Measurements from ENCODE around the gene SLC26A1.
A peak's percentile ranks its signal among the peaks of the same experiment; 100 is the strongest.

SLC26A1 gene

DNA sequence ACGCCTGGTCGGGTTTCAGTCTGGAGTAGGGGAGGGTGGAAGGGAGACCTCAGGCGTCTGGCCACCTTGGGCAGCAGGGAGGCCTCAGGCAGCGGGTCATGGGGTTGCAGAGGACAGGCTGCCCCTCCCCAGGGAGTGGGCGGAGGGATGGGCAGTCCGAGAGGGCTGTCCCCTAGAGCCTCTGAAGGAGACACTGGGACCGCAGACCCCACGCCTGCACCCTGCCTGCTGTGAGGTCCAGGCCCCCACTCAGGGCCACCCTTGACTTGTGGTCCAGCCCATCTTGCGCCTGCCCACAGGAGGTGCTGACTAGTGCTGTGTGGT, 34.7 kb upstream of the SLC26A1 start:
- Histone ChIP-seq H3K14ac (ENCODE audit: low read length) (peak overlapping the region; percentile 63), H3K9ac (ENCODE audit: low read depth, low read length, poor library complexity) (peak overlapping the region; percentile 38), H2AFZ (ENCODE audit: low read length) (no peak overlapping the region), H2BK120ac (ENCODE audit: low read depth, low read length) (no peak overlapping the region), H2AK5ac (ENCODE audit: low read depth, low read length) (peak overlapping the region; percentile 100), H2BK15ac (ENCODE audit: low read length) (peak overlapping the region; percentile 58), H3K4me2 (ENCODE audit: insufficient read depth, low read length, poor library complexity, severe bottlenecking) (no peak overlapping the region), H2BK5ac (ENCODE audit: low read length) (peak overlapping the region; percentile 90), H3K79me1 (ENCODE audit: low read depth, low read length) (peaks cover 7% of the 10 kb centered on the region), H3K4ac (ENCODE audit: low read length) (peak overlapping the region; percentile 2), H3K18ac (ENCODE audit: low read length) (peak overlapping the region; percentile 5), H3K36me3 (replicated peaks in 1 of 2; ENCODE audit: control insufficient read depth in 2 of 2, insufficient read depth in 2 of 2, low read length in 2 of 2) (peaks cover 21 to 27% of the 10 kb centered on the region in 2 donors), H3K4me1 (ENCODE audit: control insufficient read depth in 2 of 2, insufficient read depth in 1 of 2, low read depth in 1 of 2, low read length in 2 of 2) (peaks cover 12 to 32% of the 10 kb centered on the region in 2 donors), H3K23ac (ENCODE audit: low read depth, low read length, poor library complexity) (no peak overlapping the region), H2BK12ac (ENCODE audit: low read length) (no peak overlapping the region), H3K9me3 (replicated peaks in 1 of 2; ENCODE audit: control insufficient read depth in 2 of 2, insufficient read depth in 1 of 2, low read depth in 1 of 2, low read length in 2 of 2) (peaks cover 0 to 11% of the 10 kb centered on the region in 2 donors), H4K91ac (ENCODE audit: low read depth, low read length, poor library complexity) (no peak overlapping the region), H3K27ac (replicated peaks; ENCODE audit: low read length) (no peak overlapping the region), H3K4me3 (ENCODE audit: low read length in 2 of 2) (no peak overlapping the region), H3K27me3 (ENCODE audit: control insufficient read depth in 3 of 3, insufficient read depth in 3 of 3, low read depth in 1 of 3, low read length in 3 of 3) (peaks cover 0 to 5% (median 0%) of the 10 kb centered on the region in 3 experiments), H4K8ac (ENCODE audit: low read depth, low read length) (no peak overlapping the region)
- no CpG with 5 or more reads among the region's 9 CpGs for WGBS, 2 donors (ENCODE audit: extremely low coverage in 2 of 2, insufficient read length in 2 of 2, insufficient replicate concordance in 1 of 2)
- no peak for DNase-seq (ENCODE audit: low spot score)

DNA sequence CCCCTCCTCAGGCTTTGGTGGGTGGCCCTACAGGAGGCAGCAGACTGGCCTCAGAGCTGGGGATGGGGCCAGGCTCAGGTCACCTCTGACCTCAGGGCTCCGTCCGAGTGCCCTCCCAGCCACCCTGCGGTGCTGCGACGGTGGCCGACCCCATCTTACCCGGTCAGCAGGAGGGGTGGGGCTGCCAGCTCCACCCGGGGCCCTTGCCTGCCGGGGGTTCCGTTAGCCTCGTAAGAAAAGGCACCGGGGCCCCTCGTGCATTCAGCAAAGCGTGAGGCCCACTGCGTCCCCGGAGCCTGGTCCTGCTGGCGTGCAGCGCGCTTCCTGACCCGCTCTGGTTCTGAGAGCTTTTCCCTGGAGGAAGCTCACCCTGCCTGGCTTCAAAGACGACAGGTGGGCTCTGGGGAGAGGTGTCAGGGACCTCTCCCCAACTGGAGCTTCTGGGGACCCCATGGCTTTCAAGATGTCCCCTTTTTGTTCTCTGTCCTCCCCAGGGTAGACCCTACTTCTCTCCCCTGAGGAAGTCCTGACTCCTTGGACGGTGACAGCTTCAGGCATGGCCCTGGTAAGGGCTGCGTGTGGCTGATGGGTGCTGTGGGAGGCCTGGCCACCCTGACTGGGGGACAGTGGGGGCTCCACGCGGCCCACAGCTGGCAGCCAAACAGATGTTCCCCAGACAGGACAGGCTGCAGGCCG, 34.2 kb upstream of the SLC26A1 start:
- Histone ChIP-seq H3K27ac (replicated peaks; ENCODE audit: low read length) (peak overlapping the region; percentile 59), H2AK5ac (ENCODE audit: low read depth, low read length) (peak overlapping the region; percentile 100), H3K9ac (ENCODE audit: low read depth, low read length, poor library complexity) (peak overlapping the region; percentile 38), H2BK15ac (ENCODE audit: low read length) (no peak overlapping the region), H3K23ac (ENCODE audit: low read depth, low read length, poor library complexity) (no peak overlapping the region), H3K4me2 (ENCODE audit: insufficient read depth, low read length, poor library complexity, severe bottlenecking) (no peak overlapping the region), H3K14ac (ENCODE audit: low read length) (peak overlapping the region; percentile 63), H3K27me3 (ENCODE audit: control insufficient read depth in 3 of 3, insufficient read depth in 3 of 3, low read depth in 1 of 3, low read length in 3 of 3) (peaks cover 0 to 4% (median 0%) of the 10 kb centered on the region in 3 experiments), H2AFZ (ENCODE audit: low read length) (no peak overlapping the region), H2BK5ac (ENCODE audit: low read length) (peak overlapping the region; percentile 90), H3K4me3 (ENCODE audit: low read length in 2 of 2) (no peak overlapping the region), H4K91ac (ENCODE audit: low read depth, low read length, poor library complexity) (no peak overlapping the region), H3K4ac (ENCODE audit: low read length) (no peak overlapping the region), H3K9me3 (replicated peaks in 1 of 2; ENCODE audit: control insufficient read depth in 2 of 2, insufficient read depth in 1 of 2, low read depth in 1 of 2, low read length in 2 of 2) (peaks cover 0 to 11% of the 10 kb centered on the region in 2 donors), H3K36me3 (replicated peaks in 1 of 2; ENCODE audit: control insufficient read depth in 2 of 2, insufficient read depth in 2 of 2, low read length in 2 of 2) (peaks cover 21 to 30% of the 10 kb centered on the region in 2 donors), H2BK12ac (ENCODE audit: low read length) (peak overlapping the region; percentile 41), H2BK120ac (ENCODE audit: low read depth, low read length) (no peak overlapping the region), H3K4me1 (ENCODE audit: control insufficient read depth in 2 of 2, insufficient read depth in 1 of 2, low read depth in 1 of 2, low read length in 2 of 2) (peaks cover 12 to 32% of the 10 kb centered on the region in 2 donors), H3K18ac (ENCODE audit: low read length) (peak overlapping the region; percentile 5), H3K79me1 (ENCODE audit: low read depth, low read length) (peaks cover 7% of the 10 kb centered on the region), H4K8ac (ENCODE audit: low read depth, low read length) (no peak overlapping the region)
- no peak for DNase-seq (ENCODE audit: low spot score)
- WGBS, 2 donors (ENCODE audit: extremely low coverage in 2 of 2, insufficient read length in 2 of 2, insufficient replicate concordance in 1 of 2) = no CpG with 5 or more reads among the region's 26 CpGs

DNA sequence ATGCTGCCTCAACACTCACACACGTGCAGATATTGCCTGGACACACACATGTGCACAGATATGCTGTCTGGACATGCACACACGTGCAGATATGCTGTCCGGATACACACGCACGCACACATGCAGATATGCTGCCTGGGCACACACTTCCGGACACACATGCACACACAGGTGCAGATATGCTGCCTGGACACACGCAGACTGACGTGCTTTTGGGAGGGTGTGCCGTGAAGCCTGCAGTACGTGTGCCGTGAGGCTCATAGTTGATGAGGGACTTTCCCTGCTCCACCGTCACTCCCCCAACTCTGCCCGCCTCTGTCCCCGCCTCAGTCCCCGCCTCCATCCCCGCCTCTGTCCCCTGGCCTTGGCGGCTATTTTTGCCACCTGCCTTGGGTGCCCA, 32.9 kb upstream of the SLC26A1 start:
- peaks cover 12 to 32% of the 10 kb centered on the region in 2 donors for H3K4me1 ChIP-seq (ENCODE audit: control insufficient read depth in 2 of 2, insufficient read depth in 1 of 2, low read depth in 1 of 2, low read length in 2 of 2)
- H3K27me3 ChIP-seq (ENCODE audit: control insufficient read depth in 3 of 3, insufficient read depth in 3 of 3, low read depth in 1 of 3, low read length in 3 of 3) = peaks cover 0 to 4% (median 0%) of the 10 kb centered on the region in 3 experiments
- no peak for DNase-seq (ENCODE audit: low spot score)
- peak overlapping the region; percentile 94 for H3K14ac ChIP-seq (ENCODE audit: low read length)
- H2BK12ac ChIP-seq (ENCODE audit: low read length) = no peak overlapping the region
- H3K79me1 ChIP-seq (ENCODE audit: low read depth, low read length) = peaks cover 14% of the 10 kb centered on the region
- H3K4me3 ChIP-seq (ENCODE audit: low read length in 2 of 2) = peak overlapping the region in 1 of 2 donors; percentile 10
- no peak overlapping the region for H2BK15ac ChIP-seq (ENCODE audit: low read length)
- H3K9me3 ChIP-seq (replicated peaks in 1 of 2; ENCODE audit: control insufficient read depth in 2 of 2, insufficient read depth in 1 of 2, low read depth in 1 of 2, low read length in 2 of 2) = peaks cover 0 to 11% of the 10 kb centered on the region in 2 donors
- H3K27ac ChIP-seq (replicated peaks; ENCODE audit: low read length) = no peak overlapping the region
- peak overlapping the region; percentile 1 for H4K8ac ChIP-seq (ENCODE audit: low read depth, low read length)
- H3K4ac ChIP-seq (ENCODE audit: low read length) = no peak overlapping the region
- peak overlapping the region; percentile 98 for H3K23ac ChIP-seq (ENCODE audit: low read depth, low read length, poor library complexity)
- peak overlapping the region; percentile 84 for H3K9ac ChIP-seq (ENCODE audit: low read depth, low read length, poor library complexity)
- H2BK5ac ChIP-seq (ENCODE audit: low read length) = no peak overlapping the region
- no peak overlapping the region for H3K18ac ChIP-seq (ENCODE audit: low read length)
- no CpG with 5 or more reads among the region's 17 CpGs for WGBS, 2 donors (ENCODE audit: extremely low coverage in 2 of 2, insufficient read length in 2 of 2, insufficient replicate concordance in 1 of 2)
- H2AFZ ChIP-seq (ENCODE audit: low read length) = no peak overlapping the region
- no peak overlapping the region for H2BK120ac ChIP-seq (ENCODE audit: low read depth, low read length)
- H4K91ac ChIP-seq (ENCODE audit: low read depth, low read length, poor library complexity) = peak overlapping the region; percentile 3
- H3K4me2 ChIP-seq (ENCODE audit: insufficient read depth, low read length, poor library complexity, severe bottlenecking) = no peak overlapping the region
- no peak overlapping the region for H2AK5ac ChIP-seq (ENCODE audit: low read depth, low read length)
- H3K36me3 ChIP-seq (replicated peaks in 1 of 2; ENCODE audit: control insufficient read depth in 2 of 2, insufficient read depth in 2 of 2, low read length in 2 of 2) = peaks cover 23 to 33% of the 10 kb centered on the region in 2 donors

DNA sequence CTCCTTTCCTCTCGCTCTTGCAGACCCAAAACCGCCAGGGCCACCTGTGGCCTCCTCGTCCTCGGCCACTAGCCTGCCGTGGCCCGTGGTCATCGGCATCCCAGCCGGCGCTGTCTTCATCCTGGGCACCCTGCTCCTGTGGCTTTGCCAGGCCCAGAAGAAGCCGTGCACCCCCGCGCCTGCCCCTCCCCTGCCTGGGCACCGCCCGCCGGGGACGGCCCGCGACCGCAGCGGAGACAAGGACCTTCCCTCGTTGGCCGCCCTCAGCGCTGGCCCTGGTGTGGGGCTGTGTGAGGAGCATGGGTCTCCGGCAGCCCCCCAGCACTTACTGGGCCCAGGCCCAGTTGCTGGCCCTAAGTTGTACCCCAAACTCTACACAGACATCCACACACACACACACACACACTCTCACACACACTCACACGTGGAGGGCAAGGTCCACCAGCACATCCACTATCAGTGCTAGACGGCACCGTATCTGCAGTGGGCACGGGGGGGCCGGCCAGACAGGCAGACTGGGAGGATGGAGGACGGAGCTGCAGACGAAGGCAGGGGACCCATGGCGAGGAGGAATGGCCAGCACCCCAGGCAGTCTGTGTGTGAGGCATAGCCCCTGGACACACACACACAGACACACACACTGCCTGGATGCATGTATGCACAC, 31.8 kb upstream of the SLC26A1 start:
- H2AFZ ChIP-seq (ENCODE audit: low read length) = no peak overlapping the region
- no peaks in the 10 kb centered on the region for H3K27me3 ChIP-seq (ENCODE audit: control insufficient read depth in 3 of 3, insufficient read depth in 3 of 3, low read depth in 1 of 3, low read length in 3 of 3)
- peaks cover 0 to 11% of the 10 kb centered on the region in 2 donors for H3K9me3 ChIP-seq (replicated peaks in 1 of 2; ENCODE audit: control insufficient read depth in 2 of 2, insufficient read depth in 1 of 2, low read depth in 1 of 2, low read length in 2 of 2)
- H3K4me1 ChIP-seq (ENCODE audit: control insufficient read depth in 2 of 2, insufficient read depth in 1 of 2, low read depth in 1 of 2, low read length in 2 of 2) = peaks cover 4 to 31% of the 10 kb centered on the region in 2 donors
- peak overlapping the region; percentile 71 for H3K14ac ChIP-seq (ENCODE audit: low read length)
- peak overlapping the region; percentile 41 for H2BK12ac ChIP-seq (ENCODE audit: low read length)
- no peak overlapping the region for H4K8ac ChIP-seq (ENCODE audit: low read depth, low read length)
- H3K4me3 ChIP-seq (ENCODE audit: low read length in 2 of 2) = peak overlapping the region in 1 of 2 donors; percentile 68
- peak overlapping the region; percentile 10 for H2AK5ac ChIP-seq (ENCODE audit: low read depth, low read length)
- no CpG with 5 or more reads among the region's 32 CpGs for WGBS, 2 donors (ENCODE audit: extremely low coverage in 2 of 2, insufficient read length in 2 of 2, insufficient replicate concordance in 1 of 2)
- H2BK120ac ChIP-seq (ENCODE audit: low read depth, low read length) = no peak overlapping the region
- peak overlapping the region; percentile 64 for H3K9ac ChIP-seq (ENCODE audit: low read depth, low read length, poor library complexity)
- H3K27ac ChIP-seq (replicated peaks; ENCODE audit: low read length) = no peak overlapping the region
- peaks cover 23 to 33% of the 10 kb centered on the region in 2 donors for H3K36me3 ChIP-seq (replicated peaks in 1 of 2; ENCODE audit: control insufficient read depth in 2 of 2, insufficient read depth in 2 of 2, low read length in 2 of 2)
- no peak overlapping the region for H2BK5ac ChIP-seq (ENCODE audit: low read length)
- H2BK15ac ChIP-seq (ENCODE audit: low read length) = no peak overlapping the region
- no peak for DNase-seq (ENCODE audit: low spot score)
- no peak overlapping the region for H3K4me2 ChIP-seq (ENCODE audit: insufficient read depth, low read length, poor library complexity, severe bottlenecking)
- no peak overlapping the region for H3K18ac ChIP-seq (ENCODE audit: low read length)
- peaks cover 16% of the 10 kb centered on the region for H3K79me1 ChIP-seq (ENCODE audit: low read depth, low read length)
- H4K91ac ChIP-seq (ENCODE audit: low read depth, low read length, poor library complexity) = peak overlapping the region; percentile 3
- H3K4ac ChIP-seq (ENCODE audit: low read length) = peak overlapping the region; percentile 53
- H3K23ac ChIP-seq (ENCODE audit: low read depth, low read length, poor library complexity) = peak overlapping the region; percentile 98
